Peyer's patch (tissue), 4 donors: Measurements from ENCODE around the gene NTNG2.

Source experiments
- POLR2A ChIP-seq, 2 donors: fragments of 450-650 bp; IDR thresholded peaks; one replicate each; pipeline ENCODE4 v1.5.1; 2017; ENCODE audit warnings: antibody characterized with exemption in 2 of 2, mild to moderate bottlenecking in 2 of 2, moderate library complexity in 2 of 2
- TF ChIP-seq, protein P1 (sequence below), 6 experiments: fragments of 450-650 bp in 4 of 6; fragments of 200-600 bp in 2 of 6; sonication (generic) in 1 of 6; IDR thresholded peaks; one replicate each; pipeline ENCODE4 v1.5.1; 2017 to 2019; ENCODE audit warnings: antibody characterized with exemption in 6 of 6, mild to moderate bottlenecking in 3 of 6, moderate library complexity in 1 of 6

DNA sequence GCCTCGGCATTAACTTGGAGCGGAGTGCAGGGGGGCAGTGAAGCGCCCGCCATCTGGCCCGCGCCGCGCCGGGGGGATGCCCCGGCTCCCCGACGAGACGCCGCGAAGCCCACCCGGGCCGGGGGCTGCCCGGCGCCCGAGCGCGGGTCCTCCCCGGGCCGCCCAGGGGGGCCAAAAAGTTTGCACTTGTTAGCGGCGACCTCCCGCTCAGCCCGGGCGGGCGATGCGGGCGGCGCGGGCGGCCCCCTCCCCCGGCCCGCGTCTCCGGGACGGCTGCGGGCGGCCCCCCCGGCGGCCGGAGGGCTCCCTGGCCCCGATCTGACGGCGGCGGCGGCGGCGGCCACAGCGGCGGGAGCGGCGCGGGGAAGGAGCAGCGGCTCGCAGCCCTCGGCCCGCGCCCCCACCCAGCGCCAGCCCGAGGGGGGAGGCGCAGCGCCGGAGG is at the start of gene NTNG2:
- TF ChIP-seq POLR2A (IDR thresholded peaks at IDR 0.05), result no peak
- TF ChIP-seq, protein P1, sequence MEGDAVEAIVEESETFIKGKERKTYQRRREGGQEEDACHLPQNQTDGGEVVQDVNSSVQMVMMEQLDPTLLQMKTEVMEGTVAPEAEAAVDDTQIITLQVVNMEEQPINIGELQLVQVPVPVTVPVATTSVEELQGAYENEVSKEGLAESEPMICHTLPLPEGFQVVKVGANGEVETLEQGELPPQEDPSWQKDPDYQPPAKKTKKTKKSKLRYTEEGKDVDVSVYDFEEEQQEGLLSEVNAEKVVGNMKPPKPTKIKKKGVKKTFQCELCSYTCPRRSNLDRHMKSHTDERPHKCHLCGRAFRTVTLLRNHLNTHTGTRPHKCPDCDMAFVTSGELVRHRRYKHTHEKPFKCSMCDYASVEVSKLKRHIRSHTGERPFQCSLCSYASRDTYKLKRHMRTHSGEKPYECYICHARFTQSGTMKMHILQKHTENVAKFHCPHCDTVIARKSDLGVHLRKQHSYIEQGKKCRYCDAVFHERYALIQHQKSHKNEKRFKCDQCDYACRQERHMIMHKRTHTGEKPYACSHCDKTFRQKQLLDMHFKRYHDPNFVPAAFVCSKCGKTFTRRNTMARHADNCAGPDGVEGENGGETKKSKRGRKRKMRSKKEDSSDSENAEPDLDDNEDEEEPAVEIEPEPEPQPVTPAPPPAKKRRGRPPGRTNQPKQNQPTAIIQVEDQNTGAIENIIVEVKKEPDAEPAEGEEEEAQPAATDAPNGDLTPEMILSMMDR (IDR thresholded peaks at IDR 0.05), result no peak
